ENCODE measurements around the gene RHNO1. TPM values are rescaled to one million over a fixed set of nuclear protein-coding genes. Genes with fewer than 3 reads are reported as not detected.

RHNO1 gene
- total RNA-seq, 6 donors from 2014 or later: 9.4 to 15.7 (median 12.3) TPM

DNA sequence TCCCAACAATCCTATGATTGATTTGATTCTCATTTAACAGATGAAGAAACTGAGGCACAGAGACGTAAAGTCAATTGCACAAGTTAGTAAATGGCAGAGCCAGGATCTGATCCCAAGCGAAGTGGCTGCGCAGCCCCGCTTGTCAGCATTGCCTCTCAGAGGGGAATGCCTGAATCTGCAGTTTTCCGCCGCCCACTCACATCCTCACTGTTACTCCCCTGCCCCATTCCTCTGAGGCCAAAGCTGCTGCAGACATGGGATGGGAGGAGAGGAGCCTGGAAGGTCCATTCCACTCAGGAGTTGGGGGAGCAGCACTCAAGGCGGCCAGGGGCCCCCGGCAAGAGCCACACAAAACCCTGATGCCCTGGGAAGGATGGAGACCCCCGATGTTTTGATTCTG, 43.2 kb upstream of the RHNO1 start:
- DNase-seq: no peak
- no peaks in the 10 kb centered on the region for H3K27me3 ChIP-seq
- no peaks in the 10 kb centered on the region for H3K9me3 ChIP-seq
- H3K4me1 ChIP-seq: peaks cover 0 to 12% (median 8%) of the 10 kb centered on the region in 4 donors
- no peak overlapping the region for H3K4me3 ChIP-seq
- WGBS, 2 donors: 76 to 88% methylated on average over 8 to 9 of the region's 9 CpGs
- TF ChIP-seq POLR2AphosphoS5 (IDR thresholded peaks at IDR 0.05): no peak
- TF ChIP-seq, protein P1, sequence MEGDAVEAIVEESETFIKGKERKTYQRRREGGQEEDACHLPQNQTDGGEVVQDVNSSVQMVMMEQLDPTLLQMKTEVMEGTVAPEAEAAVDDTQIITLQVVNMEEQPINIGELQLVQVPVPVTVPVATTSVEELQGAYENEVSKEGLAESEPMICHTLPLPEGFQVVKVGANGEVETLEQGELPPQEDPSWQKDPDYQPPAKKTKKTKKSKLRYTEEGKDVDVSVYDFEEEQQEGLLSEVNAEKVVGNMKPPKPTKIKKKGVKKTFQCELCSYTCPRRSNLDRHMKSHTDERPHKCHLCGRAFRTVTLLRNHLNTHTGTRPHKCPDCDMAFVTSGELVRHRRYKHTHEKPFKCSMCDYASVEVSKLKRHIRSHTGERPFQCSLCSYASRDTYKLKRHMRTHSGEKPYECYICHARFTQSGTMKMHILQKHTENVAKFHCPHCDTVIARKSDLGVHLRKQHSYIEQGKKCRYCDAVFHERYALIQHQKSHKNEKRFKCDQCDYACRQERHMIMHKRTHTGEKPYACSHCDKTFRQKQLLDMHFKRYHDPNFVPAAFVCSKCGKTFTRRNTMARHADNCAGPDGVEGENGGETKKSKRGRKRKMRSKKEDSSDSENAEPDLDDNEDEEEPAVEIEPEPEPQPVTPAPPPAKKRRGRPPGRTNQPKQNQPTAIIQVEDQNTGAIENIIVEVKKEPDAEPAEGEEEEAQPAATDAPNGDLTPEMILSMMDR (IDR thresholded peaks at IDR 0.05): no peak
- TF ChIP-seq EP300 (IDR thresholded peaks at IDR 0.05): no peak
- TF ChIP-seq POLR2A (IDR thresholded peaks at IDR 0.05): no peak
- peak in 1 of 2 donors; percentile 19 for ATAC-seq (ENCODE audit: low FRiP score in 2 of 2)
- no peak overlapping the region for H3K27ac ChIP-seq
- H3K36me3 ChIP-seq: peaks cover 0 to 29% (median 12%) of the 10 kb centered on the region in 4 donors

DNA sequence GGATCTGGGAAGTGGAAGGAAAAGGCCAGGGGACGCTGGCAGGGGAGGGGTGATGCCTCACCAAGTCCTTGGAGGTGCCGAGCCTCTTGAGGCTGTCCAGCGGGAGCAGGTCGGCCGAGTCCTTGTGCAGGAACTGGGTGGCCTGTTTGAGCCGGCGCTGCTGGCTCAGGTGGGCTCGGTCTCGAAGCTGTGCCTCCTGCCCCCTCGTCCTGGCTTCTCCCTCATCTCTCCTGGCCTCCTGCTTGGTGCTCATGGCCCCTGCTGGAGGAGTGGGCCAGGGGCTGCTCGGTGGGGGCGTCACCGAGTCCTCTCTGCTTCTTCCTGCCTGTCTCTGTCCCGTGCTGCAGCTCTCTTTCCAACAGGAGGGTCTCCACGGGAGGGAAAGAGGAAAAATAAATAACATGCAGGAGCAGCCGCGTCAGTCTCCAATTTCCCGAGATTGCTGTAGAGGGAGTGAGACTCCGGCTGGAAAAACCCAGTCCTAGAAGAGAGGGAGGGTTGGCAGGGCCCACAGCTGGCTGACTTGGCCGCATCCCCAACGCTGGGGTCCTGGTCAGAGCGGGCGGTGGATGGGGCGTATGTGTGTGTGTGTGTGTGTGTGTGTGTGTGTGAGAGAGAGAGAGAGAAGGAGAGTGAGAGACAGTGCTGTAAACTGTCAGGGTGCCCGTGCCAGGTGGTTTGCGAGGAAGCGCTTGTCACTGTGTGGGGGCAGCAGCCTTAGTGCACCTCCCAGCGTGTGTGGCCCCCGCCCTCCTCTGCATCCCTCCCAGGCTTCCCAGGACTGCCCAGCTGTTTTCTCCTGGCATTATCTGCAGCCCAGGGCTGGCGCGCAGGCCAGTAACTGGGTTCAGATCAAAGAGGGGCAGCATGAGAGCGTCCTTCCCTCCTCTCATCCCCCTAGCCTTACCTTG, 42.2 kb upstream of the RHNO1 start, which contains the start of gene NRIP2:
NRIP2 (minus strand) TSS at position 455 of the 911 bp plus-strand sequence; CDS start at position 403, 52 bp downstream.
- ATAC-seq (ENCODE audit: low FRiP score in 2 of 2): peak in 1 of 2 donors; percentile 49
- Histone ChIP-seq H3K4me1 (peaks cover 0 to 12% (median 8%) of the 10 kb centered on the region in 4 donors), H3K27me3 (no peaks in the 10 kb centered on the region), H3K36me3 (peaks cover 0 to 19% (median 8%) of the 10 kb centered on the region in 4 donors), H3K27ac (peak within 1 kb of the TSS in 1 of 4 donors; percentile 17), H3K9me3 (no peaks in the 10 kb centered on the region), H3K4me3 (no peak within 1 kb of the TSS)
- TF ChIP-seq EP300 (IDR thresholded peaks at IDR 0.05) (no peak), POLR2A (IDR thresholded peaks at IDR 0.05) (no peak), POLR2AphosphoS5 (IDR thresholded peaks at IDR 0.05) (no peak)
- TF ChIP-seq, protein P1 (IDR thresholded peaks at IDR 0.05): no peak
- WGBS, 2 donors: 16 to 24% methylated on average over 16 to 32 of the region's 32 CpGs
- peak in 1 of 2 donors; percentile 68 for DNase-seq

DNA sequence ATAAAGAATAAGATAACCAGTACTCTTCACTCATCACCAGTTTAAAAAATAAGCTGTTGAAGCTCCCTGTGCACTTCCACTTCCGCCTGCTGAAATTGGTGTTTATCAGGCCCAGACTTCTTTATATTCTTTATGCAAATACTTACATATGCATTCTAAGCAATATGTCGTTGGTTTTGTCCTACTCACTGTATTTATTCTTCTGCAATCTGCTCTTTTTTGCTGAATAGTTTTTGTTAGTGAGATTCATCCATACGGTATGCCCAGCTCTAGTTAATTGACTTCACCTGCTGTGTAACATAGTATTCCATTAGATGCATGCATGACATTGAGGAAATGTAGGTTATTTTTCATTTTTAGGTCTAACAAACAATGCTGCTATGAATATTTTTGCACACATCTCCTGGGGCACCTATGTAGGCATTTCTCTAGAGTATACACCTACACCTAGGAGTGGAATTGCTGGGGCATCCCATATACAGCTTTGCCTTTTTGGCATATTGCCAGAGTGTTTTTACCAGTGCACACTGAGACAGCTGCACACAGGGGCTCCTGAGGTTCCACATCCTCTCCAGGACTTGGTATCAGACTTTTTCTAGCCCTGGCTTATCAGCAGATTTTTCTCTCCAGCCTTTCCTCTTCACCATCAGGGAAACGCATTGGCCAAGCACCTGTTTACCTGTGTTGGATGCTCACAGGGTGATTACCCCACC, 41.2 kb upstream of the RHNO1 start:
- DNase-seq (no peak), ATAC-seq (ENCODE audit: low FRiP score in 2 of 2) (no peak)
- peaks cover 0 to 9% (median 2%) of the 10 kb centered on the region in 4 donors for H3K36me3 ChIP-seq
- H3K9me3 ChIP-seq: no peaks in the 10 kb centered on the region
- no peak overlapping the region for H3K27ac ChIP-seq
- TF ChIP-seq EP300 (IDR thresholded peaks at IDR 0.05): no peak
- TF ChIP-seq, protein P1 (IDR thresholded peaks at IDR 0.05): no peak
- no peak for TF ChIP-seq POLR2A (IDR thresholded peaks at IDR 0.05)
- no peak overlapping the region for H3K4me3 ChIP-seq
- WGBS, 2 donors: 73 to 75% methylated on average over 4 of the region's 4 CpGs
- peaks cover 0 to 12% (median 8%) of the 10 kb centered on the region in 4 donors for H3K4me1 ChIP-seq
- no peaks in the 10 kb centered on the region for H3K27me3 ChIP-seq

DNA sequence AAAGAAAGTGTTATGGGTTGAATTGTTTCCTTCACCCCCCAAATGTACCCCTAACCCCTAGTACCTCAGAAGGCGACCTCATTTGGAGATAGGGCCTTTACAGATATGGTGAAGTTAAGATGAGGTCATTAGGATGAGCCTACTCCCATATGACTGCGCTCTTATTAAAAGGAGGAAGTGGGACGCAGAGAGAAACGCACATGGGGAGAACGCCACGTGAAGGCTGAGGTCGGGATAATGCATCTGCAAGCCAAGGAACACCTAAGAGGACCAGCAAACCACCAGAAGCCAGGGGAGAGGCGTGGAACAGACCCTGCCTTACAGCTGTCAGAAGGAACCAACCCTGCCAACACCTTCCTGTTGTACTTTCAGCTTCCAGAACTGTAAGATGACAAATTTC, 40.4 kb upstream of the RHNO1 start:
- no peaks in the 10 kb centered on the region for H3K9me3 ChIP-seq
- H3K4me1 ChIP-seq: peaks cover 0 to 12% (median 8%) of the 10 kb centered on the region in 4 donors
- no peak overlapping the region for H3K27ac ChIP-seq
- TF ChIP-seq EP300 (IDR thresholded peaks at IDR 0.05) (no peak), POLR2A (IDR thresholded peaks at IDR 0.05) (no peak), POLR2AphosphoS5 (IDR thresholded peaks at IDR 0.05) (no peak)
- TF ChIP-seq, protein P1 (IDR thresholded peaks at IDR 0.05): no peak
- H3K4me3 ChIP-seq: no peak overlapping the region
- H3K27me3 ChIP-seq: no peaks in the 10 kb centered on the region
- ATAC-seq (ENCODE audit: low FRiP score in 2 of 2): no peak
- 75 to 80% methylated on average over 8 of the region's 8 CpGs for WGBS, 2 donors
- no peak for DNase-seq
- H3K36me3 ChIP-seq: peaks cover 0 to 7% (median 0%) of the 10 kb centered on the region in 4 donors

All from upper lobe of left lung (tissue), 6 donors.